Endometrium (tissue), 2 donors: ENCODE measurements around the gene CD2AP.
A peak's percentile ranks its signal among the peaks of the same experiment; 100 is the strongest.
"Not testable (repeated sequence)": the region's sequence is repeated elsewhere in the genome, so short reads cannot be mapped to it uniquely, and the experiment has no call there.

Experiments
- FAIRE-seq: peaks from 2 replicates; lab custom pipeline; 2012; peaks lifted over from hg19 to GRCh38; lab: Jason Lieb, UNC
- donor health status: control.
- donor health status: control.

Gene CD2AP

GRCh38 chr6:47496935-47497579 lies 19.5 kb downstream of the CD2AP start:
- FAIRE-seq, result peak; percentile 39

- peak; percentile 23 for FAIRE-seq
Observed at GRCh38 chr6:47502920-47503319, 25.3 kb downstream of the CD2AP start.

GRCh38 chr6:47509937-47510336 lies 32.3 kb downstream of the CD2AP start:
- no peak for FAIRE-seq

- FAIRE-seq, result no peak
Observed at GRCh38 chr6:47512872-47513271, 35.3 kb downstream of the CD2AP start.

GRCh38 chr6:47519279-47519678 lies 41.7 kb downstream of the CD2AP start:
- FAIRE-seq, result no peak

GRCh38 chr6:47520282-47520681 lies 42.7 kb downstream of the CD2AP start:
- no peak for FAIRE-seq

- FAIRE-seq, result no peak
Observed at GRCh38 chr6:47521961-47522360, 44.4 kb downstream of the CD2AP start.

GRCh38 chr6:47524136-47524845 lies 46.7 kb downstream of the CD2AP start:
- FAIRE-seq, result no peak

- no peak for FAIRE-seq
Observed at GRCh38 chr6:47525330-47526057, 47.9 kb downstream of the CD2AP start.

- FAIRE-seq, result no peak
Observed at GRCh38 chr6:47527274-47527673, 49.7 kb downstream of the CD2AP start.

GRCh38 chr6:47529734-47530133 lies 52.1 kb downstream of the CD2AP start:
- FAIRE-seq, result no peak

- no peak for FAIRE-seq
Observed at GRCh38 chr6:47532981-47533585, 55.5 kb downstream of the CD2AP start.

- FAIRE-seq, result no peak
Observed at GRCh38 chr6:47534063-47534462, 56.5 kb downstream of the CD2AP start.

- peak; percentile 12 for FAIRE-seq
Observed at GRCh38 chr6:47535316-47536225, 58.0 kb downstream of the CD2AP start.

GRCh38 chr6:47536816-47537401 lies 59.3 kb downstream of the CD2AP start:
- FAIRE-seq, result no peak

GRCh38 chr6:47545223-47545622 lies 67.6 kb downstream of the CD2AP start:
- FAIRE-seq, result no peak

GRCh38 chr6:47551670-47552069 lies 74.1 kb downstream of the CD2AP start:
- FAIRE-seq, result no peak

- FAIRE-seq, result no peak
Observed at GRCh38 chr6:47552319-47552718, 74.7 kb downstream of the CD2AP start.

- not testable (repeated sequence) for FAIRE-seq
Observed at GRCh38 chr6:47553243-47553642, 75.7 kb downstream of the CD2AP start.

GRCh38 chr6:47556459-47556858 lies 78.9 kb downstream of the CD2AP start:
- not testable (repeated sequence) for FAIRE-seq

GRCh38 chr6:47563162-47563561 lies 85.6 kb downstream of the CD2AP start:
- FAIRE-seq, result no peak
